Large intestine (tissue), 3 donors: ENCODE data around the gene TSPEAR. TPM values are rescaled to one million over a fixed set of nuclear protein-coding genes. Genes with fewer than 3 reads are reported as not detected.
"Not testable (repeated sequence)": the region's sequence is repeated elsewhere in the genome, so short reads cannot be mapped to it uniquely, and the experiment has no call there.

ENCODE experiments used
- DNase-seq, 2 donors: peaks; one replicate each; pipeline versions ENCODE4 v3.0.0 to v3.0.0-alpha.2; 2013
- H3K27ac ChIP-seq: one replicate; pipeline ENCODE4 v1.5.1; 2013; ENCODE audit warnings: low read length
- H3K27me3 ChIP-seq: 2 replicates; pipeline ENCODE4 v1.6.1; 2013; ENCODE audit warnings: low read length; ENCODE audit not compliant: control insufficient read depth, insufficient read depth
- H3K36me3 ChIP-seq: 2 replicates; pipeline ENCODE4 v1.6.1; 2013; ENCODE audit warnings: low read length; ENCODE audit not compliant: control insufficient read depth, insufficient read depth
- H3K4me1 ChIP-seq: one replicate; pipeline ENCODE4 v1.6.1; 2013; ENCODE audit warnings: low read length; ENCODE audit not compliant: control insufficient read depth, insufficient read depth
- H3K4me3 ChIP-seq: one replicate; pipeline ENCODE4 v1.5.1; 2013; ENCODE audit warnings: low read length
- H3K9me3 ChIP-seq: one replicate; pipeline ENCODE4 v1.6.1; 2013; ENCODE audit warnings: mild to moderate bottlenecking, low read depth, low read length, moderate library complexity; ENCODE audit not compliant: control insufficient read depth
- WGBS: methylation state at CpG from one replicate; pipeline ENCODE4 v1.1.5; 2013; ENCODE audit warnings: low lambda C conversion rate; ENCODE audit not compliant: insufficient coverage; 5-methylcytosine and 5-hydroxymethylcytosine counted together
- polyA plus RNA-seq: library from polyadenylated mRNA; unstranded; fragments of 120-200 nt; gene quantifications from one replicate; pipeline ENCODE4 v1.2.1, GENCODE V29; 2013

Gene TSPEAR
- polyA plus RNA-seq, 1 donor: 0.55 TPM

DNA sequence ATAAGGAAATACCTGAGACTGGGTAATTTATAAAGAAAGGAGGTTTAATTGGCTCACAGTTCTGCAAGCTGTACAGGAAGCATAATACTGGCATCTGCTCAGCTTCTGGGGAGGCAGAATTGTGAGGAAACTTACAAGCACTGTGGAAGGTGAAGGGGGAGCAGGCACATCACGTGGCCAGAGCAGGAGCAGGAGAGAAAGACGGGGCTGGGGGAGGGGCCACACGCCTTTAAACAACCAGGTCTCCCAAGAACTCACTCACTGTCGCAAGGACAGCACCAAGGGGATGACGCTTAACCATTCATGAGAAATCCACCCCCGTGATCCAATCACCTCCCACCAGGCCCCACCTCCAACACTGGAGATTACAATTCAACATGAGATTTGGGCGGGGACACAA is 49.8 kb downstream of the TSPEAR start:
- not testable (repeated sequence) for H3K4me1 ChIP-seq, H3K9me3 ChIP-seq, H3K27ac ChIP-seq, H3K4me3 ChIP-seq, DNase-seq, H3K27me3 ChIP-seq, H3K36me3 ChIP-seq
- 59% methylated on average over 3 of the region's 7 CpGs for WGBS

DNA sequence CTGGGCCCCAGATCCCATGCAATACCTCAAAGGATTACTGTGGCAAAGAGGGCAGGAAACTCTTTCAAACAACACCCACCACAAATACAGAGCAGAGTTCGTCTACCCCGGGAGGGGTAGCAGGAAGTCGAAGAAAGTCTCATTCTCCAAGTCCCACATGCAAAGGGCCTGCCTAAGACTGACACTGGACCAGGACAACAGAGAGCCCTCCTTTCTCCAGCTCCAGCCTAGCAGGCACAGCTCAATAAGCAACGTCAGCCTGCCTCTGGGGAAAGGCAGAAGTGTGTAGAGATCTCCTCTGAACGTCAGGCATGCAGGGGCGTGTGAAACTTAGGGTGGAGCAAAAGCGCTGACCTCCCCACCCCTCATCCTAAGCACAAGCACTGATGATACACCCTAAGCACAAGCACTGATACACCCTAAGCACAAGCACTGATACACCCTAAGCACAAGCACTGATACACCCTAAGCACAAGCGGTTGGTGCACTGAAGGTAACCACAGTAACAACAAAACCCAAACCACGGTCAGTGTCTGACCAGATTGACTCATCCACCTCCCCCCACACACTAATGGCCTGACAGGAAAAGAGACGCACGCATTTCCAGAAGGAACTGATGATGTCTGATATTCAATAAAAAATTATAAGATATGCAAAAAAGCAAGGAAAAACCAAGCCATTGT is 52.3 kb downstream of the TSPEAR start:
- Histone ChIP-seq H3K9me3 (peaks cover 3% of the 10 kb centered on the region), H3K4me1 (no peaks in the 10 kb centered on the region), H3K27ac (no peak overlapping the region), H3K27me3 (peaks cover 2% of the 10 kb centered on the region), H3K36me3 (no peaks in the 10 kb centered on the region), H3K4me3 (no peak overlapping the region)
- WGBS: no CpG with 5 or more reads among the region's 11 CpGs
- DNase-seq: no peak

DNA sequence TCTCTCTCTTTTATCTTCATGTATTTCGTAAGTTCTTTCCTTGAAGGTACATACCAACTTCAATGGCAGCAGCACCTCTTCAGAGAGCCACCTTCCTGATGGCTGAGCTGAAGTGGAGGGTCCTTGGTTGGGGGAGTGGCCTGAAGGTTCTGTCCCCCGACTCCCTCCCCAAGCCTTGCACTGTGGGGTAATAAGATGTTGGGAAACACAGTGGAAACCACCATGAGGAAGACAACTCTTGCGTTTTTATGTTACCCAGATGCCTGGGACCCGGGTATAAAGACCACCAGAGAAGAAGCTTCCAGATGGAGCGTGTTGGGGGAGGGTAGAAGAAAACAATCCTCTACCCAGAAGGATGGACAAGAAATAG is 52.8 kb downstream of the TSPEAR start:
- H3K4me1 ChIP-seq: no peaks in the 10 kb centered on the region
- H3K27ac ChIP-seq: no peak overlapping the region
- no peak overlapping the region for H3K4me3 ChIP-seq
- WGBS: no CpG with 5 or more reads among the region's 5 CpGs
- peaks cover 3% of the 10 kb centered on the region for H3K9me3 ChIP-seq
- no peak for DNase-seq
- H3K27me3 ChIP-seq: peaks cover 2% of the 10 kb centered on the region
- no peaks in the 10 kb centered on the region for H3K36me3 ChIP-seq

DNA sequence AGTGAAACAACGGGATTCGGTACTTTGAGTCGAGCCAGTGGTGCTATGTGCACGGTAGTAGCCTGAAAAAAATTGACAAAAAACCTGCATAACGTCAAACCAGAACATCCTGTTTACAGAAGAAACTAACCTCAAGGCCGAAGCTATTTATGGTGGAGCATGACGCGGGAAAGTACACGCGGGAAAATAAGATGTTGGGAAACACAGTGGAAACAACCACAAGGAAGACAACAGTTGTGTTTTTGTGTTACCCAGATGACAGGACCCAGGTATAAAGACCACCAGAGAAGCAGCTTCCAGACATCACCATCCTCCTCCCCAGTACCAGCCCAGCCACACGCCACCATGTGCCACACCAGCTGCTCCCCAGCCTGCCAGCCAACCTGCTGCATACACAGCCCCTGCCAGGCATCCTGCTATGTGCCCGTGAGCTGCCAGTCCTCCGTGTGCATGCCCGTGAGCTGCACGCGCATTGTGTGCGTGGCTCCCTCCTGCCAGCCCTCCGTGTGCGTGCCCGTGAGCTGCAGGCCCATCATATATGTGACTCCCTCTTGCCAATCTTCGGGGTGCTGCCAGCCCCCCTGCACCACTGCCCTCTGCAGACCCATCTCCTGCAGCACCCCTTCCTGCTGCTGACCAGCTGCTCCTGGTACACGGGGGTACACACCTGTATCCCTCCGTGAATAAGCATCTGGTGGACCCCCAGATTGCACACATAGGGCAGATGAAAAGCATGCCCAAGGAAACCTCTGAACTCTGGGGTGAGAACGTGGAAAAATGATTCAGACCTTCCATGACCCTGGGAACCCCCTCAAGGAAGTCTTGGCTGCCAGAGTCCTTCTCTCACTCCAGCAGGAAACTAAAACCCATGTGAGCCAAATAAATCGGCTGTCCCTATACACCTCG is 53.5 kb downstream of the TSPEAR start, which contains the start of gene KRTAP12-3:
Gene KRTAP12-3 (plus strand): TSS at position 298 of the 906 bp plus-strand sequence. CDS start 48 bp downstream, at position 346.
- no peaks in the 10 kb centered on the region for H3K36me3 ChIP-seq
- peaks cover 3% of the 10 kb centered on the region for H3K9me3 ChIP-seq
- H3K4me1 ChIP-seq: no peaks in the 10 kb centered on the region
- H3K27ac ChIP-seq: no peak within 1 kb of the TSS
- peaks cover 2% of the 10 kb centered on the region for H3K27me3 ChIP-seq
- no peak within 1 kb of the TSS for H3K4me3 ChIP-seq
- DNase-seq: no peak
- WGBS: 30% methylated on average over 2 of the region's 26 CpGs

DNA sequence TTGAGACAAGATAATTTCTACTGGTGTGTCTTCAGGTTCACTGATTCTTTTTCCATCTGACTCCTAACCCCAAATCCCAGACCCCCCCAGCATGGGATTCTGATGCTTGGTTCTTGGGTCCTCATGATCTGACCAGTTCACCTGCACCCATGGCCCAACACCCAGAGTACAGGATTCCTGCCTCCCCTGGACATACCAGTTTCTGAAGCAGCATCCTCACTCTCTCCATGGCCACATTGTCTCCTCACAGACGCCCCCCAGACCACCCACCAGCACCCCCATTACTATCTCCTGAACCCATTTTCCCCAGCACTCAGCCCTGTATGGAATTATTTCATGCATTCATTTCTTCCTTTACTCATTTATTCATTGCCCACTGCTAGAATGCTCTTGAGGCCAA is 54.5 kb downstream of the TSPEAR start:
- no peaks in the 10 kb centered on the region for H3K4me1 ChIP-seq
- WGBS: no CpG with 5 or more reads among the region's 1 CpG
- no peaks in the 10 kb centered on the region for H3K36me3 ChIP-seq
- peaks cover 2% of the 10 kb centered on the region for H3K27me3 ChIP-seq
- DNase-seq: no peak
- H3K27ac ChIP-seq: no peak overlapping the region
- H3K9me3 ChIP-seq: peaks cover 3% of the 10 kb centered on the region
- no peak overlapping the region for H3K4me3 ChIP-seq

GRCh38 chr21:44654576-44655175 is 56.7 kb downstream of the TSPEAR start, which contains the start of gene KRTAP12-4:
KRTAP12-4 (minus strand) TSS chr21:44654659; CDS start chr21:44654614, 45 bp downstream.
- Histone ChIP-seq H3K4me1 (no peaks in the 10 kb centered on the region), H3K27me3 (no peaks in the 10 kb centered on the region), H3K4me3 (no peak within 1 kb of the TSS), H3K27ac (no peak within 1 kb of the TSS), H3K9me3 (peaks cover 3% of the 10 kb centered on the region), H3K36me3 (no peaks in the 10 kb centered on the region)
- WGBS: no CpG with 5 or more reads among the region's 9 CpGs
- no peak for DNase-seq

GRCh38 chr21:44653656-44654575 is 57.5 kb downstream of the TSPEAR start:
- H3K4me1 ChIP-seq: no peaks in the 10 kb centered on the region
- WGBS: 100% methylated on average over 1 of the region's 17 CpGs
- DNase-seq: no peak

DNA sequence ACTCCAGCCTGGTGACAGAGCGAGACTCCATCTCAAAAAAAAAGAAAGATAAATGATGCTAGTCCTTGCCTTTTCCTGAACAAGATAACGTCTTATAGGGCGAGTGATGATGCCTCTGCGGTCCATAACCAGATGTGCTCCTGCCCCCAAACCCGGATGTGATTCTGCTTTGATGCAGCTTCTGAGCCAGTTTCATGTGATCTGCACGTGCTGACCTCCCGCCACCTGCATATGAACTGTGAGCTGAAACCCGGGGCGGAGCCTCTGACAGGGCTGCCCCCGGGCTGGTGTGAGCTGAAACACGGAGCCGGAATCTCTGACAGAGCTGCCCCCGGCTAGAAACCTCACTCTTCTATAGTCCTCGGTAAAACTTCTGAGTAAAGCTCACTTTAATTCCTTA is 58.2 kb downstream of the TSPEAR start:
- no peak overlapping the region for H3K27ac ChIP-seq
- no peak for DNase-seq
- no peaks in the 10 kb centered on the region for H3K27me3 ChIP-seq
- H3K36me3 ChIP-seq: no peaks in the 10 kb centered on the region
- WGBS: no CpG with 5 or more reads among the region's 14 CpGs
- H3K9me3 ChIP-seq: peaks cover 3% of the 10 kb centered on the region
- H3K4me1 ChIP-seq: no peaks in the 10 kb centered on the region
- no peak overlapping the region for H3K4me3 ChIP-seq

More at GRCh38 chr21:44653656-44654575, 57.5 kb downstream of the TSPEAR start:
- peaks cover 3% of the 10 kb centered on the region for H3K9me3 ChIP-seq
- H3K27me3 ChIP-seq: no peaks in the 10 kb centered on the region
- no peak overlapping the region for H3K27ac ChIP-seq
- no peak overlapping the region for H3K4me3 ChIP-seq
- no peaks in the 10 kb centered on the region for H3K36me3 ChIP-seq

GRCh38 chr21:44650973-44651675 is 60.2 kb downstream of the TSPEAR start:
- no peak for DNase-seq
- WGBS: no CpG with 5 or more reads among the region's 12 CpGs

More at GRCh38 chr21:44650973-44651675, 60.2 kb downstream of the TSPEAR start:
- no peaks in the 10 kb centered on the region for H3K36me3 ChIP-seq
- no peak overlapping the region for H3K27ac ChIP-seq
- H3K4me3 ChIP-seq: no peak overlapping the region
- H3K27me3 ChIP-seq: no peaks in the 10 kb centered on the region
- no peaks in the 10 kb centered on the region for H3K4me1 ChIP-seq
- no peaks in the 10 kb centered on the region for H3K9me3 ChIP-seq
